T47D (cell line): ENCODE data around the gene BCL2L11.

Experiments used
- DNase-seq, 2 experiments: peaks; one replicate each; pipeline versions ENCODE4 v3.0.0 to v3.0.0-alpha.2; 2011 to 2012; ENCODE audit warnings: low read depth in 1 of 2, low spot score in 1 of 2
- JUND ChIP-seq: IDR thresholded peaks from 2 replicates; pipeline ENCODE4 v1.6.1; 2012; ENCODE audit warnings: low read depth
- in situ Hi-C: cut with HindIII; loops from 2 replicates; pipeline ENCODE4 v1.10.0; 2016; ENCODE audit warnings: low sequenced_read_pairs, low pct_unique_long_range_greater_than_20kb

BCL2L11 gene

GRCh38 chr2:111186121-111186715 lies 65.5 kb downstream of the BCL2L11 start:
- no peak for DNase-seq
- TF ChIP-seq JUND: no peak
- in situ Hi-C loops: no loop called here

GRCh38 chr2:111186933-111187332 lies 66.2 kb downstream of the BCL2L11 start:
- no peak for TF ChIP-seq JUND
- DNase-seq: no peak
- in situ Hi-C loops: no loop called here

DNA sequence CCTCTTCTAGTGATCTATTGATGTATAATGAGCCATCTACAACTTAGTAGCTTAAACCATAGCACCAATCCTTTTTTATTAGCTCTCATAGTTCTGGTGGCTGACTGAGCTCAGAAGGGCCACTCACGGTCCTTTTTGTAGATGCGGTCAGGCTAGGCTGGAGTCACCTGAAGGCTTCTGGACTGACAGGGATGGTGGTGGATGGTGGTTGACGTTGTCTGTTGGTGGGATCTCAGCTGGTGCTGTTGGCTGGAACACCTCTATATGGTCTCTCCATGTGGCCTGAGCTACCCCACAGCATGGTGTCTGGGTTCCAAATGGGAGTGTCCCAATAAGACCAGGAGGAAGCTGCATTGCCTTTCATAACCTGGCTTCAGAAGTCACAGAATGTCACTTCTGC lies 68.0 kb downstream of the BCL2L11 start:
- in situ Hi-C loops: no loop called here
- TF ChIP-seq JUND: no peak
- no peak for DNase-seq

GRCh38 chr2:111189106-111189505 lies 68.4 kb downstream of the BCL2L11 start:
- TF ChIP-seq JUND: no peak
- in situ Hi-C loops: no loop called here
- no peak for DNase-seq

- no peak for DNase-seq
- TF ChIP-seq JUND: no peak
- in situ Hi-C loops: no loop called here
Measured at GRCh38 chr2:111190816-111191540, 70.3 kb downstream of the BCL2L11 start.

GRCh38 chr2:111191877-111192276 lies 71.2 kb downstream of the BCL2L11 start:
- no peak for DNase-seq
- in situ Hi-C loops: no loop called here
- no peak for TF ChIP-seq JUND

- DNase-seq: no peak
- no peak for TF ChIP-seq JUND
- in situ Hi-C loops: no loop called here
Measured at GRCh38 chr2:111192776-111193368, 72.2 kb downstream of the BCL2L11 start.

DNA sequence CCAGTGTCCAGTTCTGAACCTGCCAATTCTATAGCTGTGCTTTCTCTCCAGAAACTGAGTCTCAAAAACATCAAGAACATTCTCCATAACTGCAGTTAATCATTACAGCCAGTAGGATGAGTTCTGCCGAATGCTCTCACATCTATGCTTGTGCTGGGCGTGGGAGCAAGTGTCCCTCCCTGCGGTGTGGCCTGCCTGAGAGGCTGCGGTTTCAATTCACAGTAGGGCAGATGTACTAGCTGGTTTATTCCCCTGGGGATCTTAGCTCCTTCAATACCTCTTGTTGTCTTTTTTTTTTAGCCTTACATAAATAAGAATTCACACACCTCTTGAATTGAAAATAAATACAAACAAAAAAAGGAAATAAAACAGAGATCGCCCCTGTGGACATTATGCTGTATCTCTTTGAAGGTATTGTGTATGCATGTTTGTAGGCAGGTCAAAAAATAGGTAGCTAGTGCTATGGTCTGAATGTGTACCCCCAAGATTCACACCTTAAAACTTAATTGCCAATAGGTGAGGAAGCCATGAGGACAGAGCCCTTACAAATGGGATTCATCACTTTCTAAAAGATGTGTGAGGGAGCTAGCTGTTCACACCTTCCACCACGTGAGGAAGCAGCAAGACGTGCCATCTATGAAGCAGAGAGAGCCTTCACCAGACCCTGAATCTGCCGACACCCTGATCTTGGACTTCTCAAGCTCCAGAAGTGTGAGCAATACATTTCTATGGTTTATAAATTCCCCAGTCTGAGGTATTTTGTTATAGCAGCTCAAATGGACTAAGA lies 74.3 kb downstream of the BCL2L11 start:
- in situ Hi-C loops: no loop called here
- TF ChIP-seq JUND: no peak
- no peak for DNase-seq

DNA sequence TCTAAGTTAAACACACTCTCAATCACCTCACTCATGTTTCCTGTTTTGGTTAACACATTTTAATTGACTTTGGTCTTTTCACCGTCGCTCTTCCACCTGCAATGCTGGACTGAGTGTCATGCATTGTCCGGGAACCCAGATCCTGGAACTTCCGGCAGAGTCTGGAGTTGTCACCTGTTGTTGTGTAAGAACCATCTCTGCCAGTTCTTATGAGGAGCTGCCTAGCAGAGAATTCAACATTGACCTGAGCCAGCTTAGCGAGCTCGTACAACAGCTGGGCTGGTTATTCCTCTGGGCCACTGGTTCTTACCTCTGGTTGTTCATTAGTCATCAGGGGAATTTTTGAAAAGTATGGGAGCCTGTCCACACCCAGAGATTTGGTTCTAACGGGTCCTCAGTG lies 75.7 kb downstream of the BCL2L11 start:
- DNase-seq: no peak
- in situ Hi-C loops: no loop called here
- no peak for TF ChIP-seq JUND

DNA sequence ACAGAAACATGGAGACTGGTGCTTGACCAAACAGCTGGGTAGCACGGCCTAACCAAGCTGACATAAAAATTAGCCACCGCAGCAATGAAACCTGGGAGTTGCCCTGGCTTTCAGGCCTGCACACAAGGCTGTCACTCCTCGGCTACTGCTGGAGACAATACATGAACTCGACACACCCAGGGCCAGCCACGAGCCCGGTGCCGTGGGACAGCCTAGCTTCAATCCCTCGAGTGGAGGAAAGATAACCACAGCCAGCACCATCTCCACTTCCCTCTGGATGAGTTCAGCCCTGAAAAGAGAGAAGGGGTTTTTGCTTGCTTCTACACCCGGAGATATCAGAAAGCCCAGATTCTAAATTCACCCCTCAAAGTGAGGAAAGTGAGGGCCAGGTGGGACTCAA lies 78.0 kb downstream of the BCL2L11 start:
- no peak for TF ChIP-seq JUND
- no peak for DNase-seq
- in situ Hi-C loops: no loop called here

GRCh38 chr2:111199840-111200239 lies 79.1 kb downstream of the BCL2L11 start:
- no peak for TF ChIP-seq JUND

GRCh38 chr2:111200333-111200881 lies 79.7 kb downstream of the BCL2L11 start:
- in situ Hi-C loops: no loop called here
- no peak for TF ChIP-seq JUND
- no peak for DNase-seq

More at GRCh38 chr2:111199840-111200239, 79.1 kb downstream of the BCL2L11 start:
- DNase-seq: no peak
- in situ Hi-C loops: no loop called here
